HG02798 (cell line): ENCODE measurements around the gene KCNG2.
"Not testable (repeated sequence)": the region's sequence is repeated elsewhere in the genome, so short reads cannot be mapped to it uniquely, and the experiment has no call there.

Experiments
- ATAC-seq: cut with Tn5 transposase; IDR thresholded peaks from one replicate; pipeline ENCODE4 v1.9.1; 2021; ENCODE audit warnings: mild to moderate bottlenecking; ENCODE audit not compliant: unreplicated experiment, poor library complexity

The KCNG2 gene

GRCh38 chr18:79848579-79849327, 51.0 kb downstream of the KCNG2 start:
- no peak for ATAC-seq

- no peak for ATAC-seq
These were observed 51.8 kb downstream of the KCNG2 start for GRCh38 chr18:79849328-79850207.

GRCh38 chr18:79850731-79851130, 53.0 kb downstream of the KCNG2 start:
- no peak for ATAC-seq

GRCh38 chr18:79851489-79851888, 53.8 kb downstream of the KCNG2 start:
- ATAC-seq = no peak

GRCh38 chr18:79851950-79852349, 54.2 kb downstream of the KCNG2 start:
- no peak for ATAC-seq

GRCh38 chr18:79852561-79853302, 55.0 kb downstream of the KCNG2 start:
- ATAC-seq = no peak

GRCh38 chr18:79853303-79853992, 55.7 kb downstream of the KCNG2 start:
- ATAC-seq = no peak

- ATAC-seq = no peak
These were observed 56.2 kb downstream of the KCNG2 start for GRCh38 chr18:79853993-79854364.

GRCh38 chr18:79855147-79855933, 57.6 kb downstream of the KCNG2 start:
- peak; percentile 74 for ATAC-seq

GRCh38 chr18:79856119-79857007, 58.6 kb downstream of the KCNG2 start:
- ATAC-seq = peak; percentile 52

GRCh38 chr18:79857082-79857671, 59.4 kb downstream of the KCNG2 start:
- ATAC-seq = no peak

GRCh38 chr18:79859314-79859713, 61.6 kb downstream of the KCNG2 start:
- no peak for ATAC-seq

GRCh38 chr18:79861687-79862086, 63.9 kb downstream of the KCNG2 start:
- ATAC-seq = no peak

- ATAC-seq = no peak
These were observed 64.8 kb downstream of the KCNG2 start for GRCh38 chr18:79862562-79862961.

GRCh38 chr18:79863161-79864005, 65.6 kb downstream of the KCNG2 start:
- ATAC-seq = no peak

- no peak for ATAC-seq
These were observed 66.4 kb downstream of the KCNG2 start for GRCh38 chr18:79864006-79864725.

- ATAC-seq = not testable (repeated sequence)
These were observed 67.2 kb downstream of the KCNG2 start for GRCh38 chr18:79864955-79865354.
